PFSK-1 (cell line): ENCODE data around the gene HIC1.

Experiments used
- FOXP2 ChIP-seq: optimal IDR thresholded peaks from 2 replicates; pipeline ENCODE3; 2011; ENCODE audit warnings: borderline replicate concordance, control low read depth, inconsistent platforms; ENCODE audit not compliant: insufficient read depth; ENCODE audit errors: extremely low read length, extremely low read depth
- POLR2AphosphoS5 ChIP-seq: IDR thresholded peaks from 2 replicates; pipeline ENCODE4 v1.6.1; 2012; ENCODE audit warnings: low read depth, mild to moderate bottlenecking, control low read depth, low read length, moderate library complexity
- REST ChIP-seq, 2 experiments: IDR thresholded peaks; 2 replicates each; pipeline versions ENCODE4 v1.6.1 to v1.8.0; 2011 to 2012; ENCODE audit warnings: low read depth in 2 of 2, low read length in 2 of 2, control low read depth in 1 of 2, inconsistent platforms in 1 of 2, mild to moderate bottlenecking in 1 of 2, moderate library complexity in 1 of 2; ENCODE audit not compliant: insufficient read depth in 1 of 2
- SIN3A ChIP-seq: IDR thresholded peaks from 2 replicates; pipeline ENCODE4 v1.6.1; 2012; ENCODE audit warnings: mild to moderate bottlenecking, low read length, moderate library complexity, borderline replicate concordance; ENCODE audit not compliant: insufficient read depth
- TAF1 ChIP-seq: IDR thresholded peaks from 2 replicates; pipeline ENCODE4 v1.6.1; 2012; ENCODE audit warnings: low read length, control low read depth, borderline replicate concordance; ENCODE audit not compliant: insufficient read depth

Gene HIC1

GRCh38 chr17:2062571-2063183 lies 7.8 kb downstream of the HIC1 start:
- TF ChIP-seq FOXP2, result peak; percentile 26
- no peak for TF ChIP-seq REST (IDR thresholded peaks at IDR 0.05; ENCODE audit: insufficient read depth in 1 of 2, low read depth in 2 of 2, low read length in 2 of 2)
- no peak for TF ChIP-seq TAF1
- TF ChIP-seq SIN3A, result no peak
- peak; percentile 14 for TF ChIP-seq POLR2AphosphoS5

- TF ChIP-seq SIN3A (no peak), TAF1 (no peak), POLR2AphosphoS5 (no peak; the same call in 1 of the 2 replicates), FOXP2 (no peak), REST (IDR thresholded peaks at IDR 0.05; ENCODE audit: insufficient read depth in 1 of 2, low read depth in 2 of 2, low read length in 2 of 2) (no peak)
Observed at GRCh38 chr17:2063261-2064146, 8.6 kb downstream of the HIC1 start.

- TF ChIP-seq REST (IDR thresholded peaks at IDR 0.05; ENCODE audit: insufficient read depth in 1 of 2, low read depth in 2 of 2, low read length in 2 of 2) (no peak), POLR2AphosphoS5 (no peak), FOXP2 (no peak), SIN3A (no peak), TAF1 (no peak)
Observed at GRCh38 chr17:2064147-2064489, 9.2 kb downstream of the HIC1 start.

- no peak for TF ChIP-seq SIN3A
- no peak for TF ChIP-seq FOXP2
- TF ChIP-seq TAF1, result no peak
- no peak for TF ChIP-seq REST (IDR thresholded peaks at IDR 0.05; ENCODE audit: insufficient read depth in 1 of 2, low read depth in 2 of 2, low read length in 2 of 2)
- TF ChIP-seq POLR2AphosphoS5, result no peak
Observed at GRCh38 chr17:2064520-2064971, 9.6 kb downstream of the HIC1 start.
